Activated T-cell treated with anti-CD3 and anti-CD28 coated beads for 1 hour (primary cell): Measurements from ENCODE around the gene TP73.
A peak's percentile ranks its signal among the peaks of the same experiment; 100 is the strongest.

Source experiments
- DNase-seq: peaks from one replicate; pipeline ENCODE4 v3.0.0-alpha.2; 2020; ENCODE audit warnings: low read depth

TP73 gene

GRCh38 chr1:3689138-3689750 lies 36.9 kb downstream of the TP73 start:
- DNase-seq = no peak

DNA sequence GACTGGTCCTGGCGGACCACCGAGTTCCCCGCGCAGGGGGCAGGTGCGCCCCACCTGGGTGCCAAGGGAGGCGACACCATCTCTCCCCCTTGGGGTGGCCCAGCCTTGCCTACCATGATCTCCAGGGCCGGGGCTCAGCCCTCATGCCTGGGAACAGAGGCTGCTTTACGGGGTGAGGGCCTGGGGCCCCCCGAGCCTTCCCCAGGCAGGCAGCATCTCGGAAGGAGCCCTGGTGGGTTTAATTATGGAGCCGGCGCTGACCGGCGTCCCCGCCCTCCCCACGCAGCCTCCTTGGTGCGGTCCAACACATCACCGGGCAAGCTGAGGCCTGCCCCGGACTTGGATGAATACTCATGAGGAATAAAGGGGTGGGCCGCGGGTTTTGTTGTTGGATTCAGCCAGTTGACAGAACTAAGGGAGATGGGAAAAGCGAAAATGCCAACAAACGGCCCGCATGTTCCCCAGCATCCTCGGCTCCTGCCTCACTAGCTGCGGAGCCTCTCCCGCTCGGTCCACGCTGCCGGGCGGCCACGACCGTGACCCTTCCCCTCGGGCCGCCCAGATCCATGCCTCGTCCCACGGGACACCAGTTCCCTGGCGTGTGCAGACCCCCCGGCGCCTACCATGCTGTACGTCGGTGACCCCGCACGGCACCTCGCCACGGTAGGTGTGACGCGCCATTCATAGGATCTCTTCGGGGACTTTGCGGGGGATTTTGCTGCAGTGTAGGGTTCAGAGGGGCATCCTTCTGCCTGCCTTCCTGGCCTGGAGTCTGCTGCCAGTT lies 38.2 kb downstream of the TP73 start:
- no peak for DNase-seq

DNA sequence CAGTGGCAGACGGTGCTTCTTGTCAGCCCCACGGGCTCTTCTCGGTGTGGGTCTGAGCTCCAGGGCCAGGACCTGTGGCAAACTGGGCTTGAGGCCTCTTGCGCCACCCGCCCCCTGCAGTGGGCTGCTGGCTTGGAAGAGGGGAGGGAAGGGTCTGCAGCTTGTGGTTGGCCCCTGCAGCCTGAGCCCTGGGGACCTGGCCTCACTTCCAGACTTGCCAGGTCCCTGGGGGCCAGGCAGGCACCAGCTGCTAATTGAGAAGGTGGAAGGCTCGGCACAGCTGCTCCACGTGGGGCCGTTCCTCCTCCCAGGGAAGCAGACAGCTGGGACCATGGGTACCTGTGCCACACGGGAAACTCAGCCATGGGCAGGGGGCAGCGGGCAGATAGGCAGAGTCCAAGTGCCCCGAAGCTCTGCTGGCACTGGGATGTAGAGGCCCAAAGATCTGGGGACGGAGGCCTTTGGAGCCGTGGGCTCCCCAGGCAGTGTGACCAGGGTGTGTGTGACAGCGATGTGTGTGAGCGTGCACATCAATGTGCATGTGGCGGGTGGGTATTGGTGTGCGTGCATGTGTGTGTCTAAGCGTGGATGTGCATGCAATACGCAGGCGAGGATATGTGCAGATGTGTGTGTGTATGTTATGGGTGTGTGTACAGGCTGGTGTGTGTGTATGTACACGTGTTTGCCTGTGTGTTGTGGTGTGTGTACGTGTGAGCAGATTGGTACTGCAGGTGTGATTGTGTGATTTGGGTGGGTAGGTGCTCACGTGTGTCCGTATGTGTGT lies 39.3 kb downstream of the TP73 start:
- no peak for DNase-seq

- no peak for DNase-seq
Measured at GRCh38 chr1:3692598-3692997, 40.3 kb downstream of the TP73 start.

GRCh38 chr1:3693321-3693720 lies 41.0 kb downstream of the TP73 start:
- no peak for DNase-seq

- DNase-seq = peak; percentile 23
Measured at GRCh38 chr1:3695326-3696217, 43.3 kb downstream of the TP73 start.

GRCh38 chr1:3696689-3697088 lies 44.4 kb downstream of the TP73 start:
- DNase-seq = no peak

- DNase-seq = no peak
Measured at GRCh38 chr1:3697104-3697503, 44.8 kb downstream of the TP73 start.

- DNase-seq = no peak
Measured at GRCh38 chr1:3697810-3698209, 45.5 kb downstream of the TP73 start.

DNA sequence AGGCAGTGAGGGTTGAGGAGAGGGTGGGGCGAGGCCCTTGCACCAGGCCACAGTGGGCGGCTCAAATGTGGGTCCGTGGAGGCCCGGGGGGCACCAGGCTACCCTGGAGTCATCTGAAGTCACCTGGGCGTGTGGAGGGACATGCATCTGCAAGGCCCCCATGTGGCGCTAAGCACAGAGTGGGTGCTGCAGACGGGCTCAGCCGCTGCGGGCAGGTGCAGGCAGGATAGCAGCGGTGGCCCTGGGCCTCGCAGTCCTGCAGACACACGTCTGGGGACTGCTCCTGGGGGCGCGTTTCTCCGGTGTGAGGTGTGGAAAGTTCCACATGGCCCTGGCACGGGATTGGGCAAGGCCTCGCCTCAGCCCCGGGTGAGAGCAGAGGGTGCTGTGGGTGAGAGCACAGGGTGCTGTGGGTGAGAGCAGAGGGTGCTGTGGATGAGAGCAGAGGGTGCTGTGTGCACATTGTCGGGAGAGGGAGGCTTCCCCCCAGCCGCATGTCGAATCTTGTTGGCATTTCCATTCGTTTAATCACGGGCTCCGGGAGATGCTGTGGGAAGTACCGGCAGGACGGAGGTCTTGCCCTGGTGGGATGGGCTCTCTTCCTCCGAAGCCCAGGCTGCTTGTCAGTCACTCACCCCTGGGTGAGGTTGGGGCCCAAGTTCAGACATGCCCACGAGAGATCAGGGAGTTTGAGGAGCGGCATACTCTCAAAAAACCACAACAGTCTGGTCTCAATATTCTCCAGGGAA lies 46.5 kb downstream of the TP73 start:
- no peak for DNase-seq

DNA sequence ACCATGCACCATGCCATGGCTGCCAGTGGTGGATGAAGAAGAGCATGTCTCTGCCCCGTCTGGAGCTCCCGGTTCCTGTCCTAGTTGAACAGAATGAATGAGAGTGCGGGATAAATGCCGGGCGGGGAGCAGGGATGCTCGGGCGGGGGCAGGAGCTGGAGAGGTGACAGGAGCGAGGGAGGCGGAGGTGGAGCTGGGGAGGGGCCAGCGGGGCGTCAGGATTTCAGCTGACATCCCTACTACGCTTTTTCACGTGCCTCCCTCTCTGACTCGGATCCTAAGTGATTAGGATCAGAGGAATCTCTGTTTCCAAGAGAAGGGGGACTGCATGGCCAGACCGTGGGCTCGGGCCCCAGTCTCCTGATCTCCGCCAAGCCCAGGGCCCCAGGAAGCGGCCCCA lies 47.3 kb downstream of the TP73 start:
- no peak for DNase-seq

- DNase-seq = no peak
Measured at GRCh38 chr1:3700631-3701030, 48.3 kb downstream of the TP73 start.

DNA sequence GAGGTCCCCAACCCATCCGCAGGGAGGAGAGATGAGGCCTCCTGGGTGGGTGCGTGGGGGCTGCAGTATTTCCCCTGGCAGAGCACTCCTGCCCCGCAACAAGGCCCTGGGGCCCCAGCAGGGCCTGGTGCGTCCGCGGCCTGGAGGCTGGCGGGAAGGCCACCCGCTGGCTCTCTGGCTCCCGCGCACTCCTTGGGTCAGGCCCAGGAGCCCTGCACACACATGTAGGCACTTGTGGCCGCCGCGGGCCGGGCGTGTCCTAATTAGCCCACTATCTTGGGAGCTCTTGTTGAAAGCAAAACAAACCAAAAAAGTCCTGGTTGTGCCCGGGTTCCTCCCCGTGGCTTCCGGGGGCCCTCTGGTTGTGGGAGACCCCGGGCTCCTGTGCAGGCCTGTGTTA lies 50.2 kb downstream of the TP73 start:
- DNase-seq = no peak

- DNase-seq = no peak
Measured at GRCh38 chr1:3702990-3703728, 50.8 kb downstream of the TP73 start.

DNA sequence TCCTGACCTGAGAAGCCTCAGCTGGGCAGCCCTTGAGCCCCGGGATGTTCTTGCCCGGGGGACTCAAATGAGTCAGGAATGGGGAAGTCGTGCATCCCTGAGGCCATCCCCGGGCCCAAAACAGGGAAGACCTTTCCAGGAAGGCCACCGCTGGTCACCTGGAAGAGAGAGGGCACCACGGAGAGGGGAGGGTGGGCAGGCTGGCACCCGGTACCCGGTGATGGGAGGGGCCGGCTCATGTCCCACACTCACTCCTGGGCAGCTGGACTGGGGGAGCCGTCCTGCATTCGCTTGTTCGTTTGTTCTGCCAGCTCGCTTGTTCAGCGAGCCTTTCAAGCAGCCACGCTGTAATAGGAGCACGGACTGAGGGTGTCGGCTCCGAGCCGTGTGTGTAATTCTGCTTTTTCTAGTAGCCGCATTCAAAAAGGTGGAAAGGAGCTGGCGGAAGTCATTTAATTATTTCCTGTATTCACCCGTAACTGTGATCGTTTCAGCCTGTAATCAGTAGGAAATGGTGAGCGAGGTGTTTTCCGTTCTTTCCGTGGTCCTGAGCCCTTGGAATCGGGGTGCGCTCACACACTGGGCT lies 51.6 kb downstream of the TP73 start:
- DNase-seq = no peak

GRCh38 chr1:3705341-3705950 lies 53.1 kb downstream of the TP73 start:
- no peak for DNase-seq

DNA sequence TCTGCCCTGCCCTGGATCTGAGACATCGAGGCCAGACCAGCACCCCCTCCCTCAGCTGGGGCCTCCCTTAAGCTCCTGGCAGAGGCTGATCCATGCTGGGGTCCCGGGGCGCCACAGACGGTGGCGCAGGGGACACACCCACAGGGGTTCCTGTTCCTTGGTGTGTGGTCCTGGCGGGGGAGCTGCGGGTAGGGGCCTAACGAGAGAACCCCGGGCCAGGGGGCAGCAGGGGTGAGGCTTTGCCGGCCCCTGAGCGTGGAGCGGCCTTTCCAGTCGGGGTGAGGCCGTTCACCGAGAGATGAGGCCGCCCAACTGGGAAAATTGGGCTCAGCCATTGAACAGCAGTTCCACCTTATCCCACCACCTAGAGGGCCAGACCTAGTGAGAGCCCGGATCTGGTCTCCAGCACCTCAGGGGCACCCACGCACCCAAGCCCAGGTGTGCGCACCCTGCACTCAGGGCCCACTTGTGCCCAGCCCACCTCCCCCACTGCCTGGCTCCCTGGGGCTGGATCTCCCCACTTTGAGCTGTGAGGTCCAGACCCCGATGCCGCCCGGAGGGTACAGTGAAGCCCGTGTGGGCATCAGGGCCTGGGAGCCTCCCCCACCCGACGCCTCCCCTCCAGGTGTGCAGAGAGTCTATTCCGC lies 54.5 kb downstream of the TP73 start:
- no peak for DNase-seq

GRCh38 chr1:3707298-3707938 lies 55.1 kb downstream of the TP73 start:
- no peak for DNase-seq

DNA sequence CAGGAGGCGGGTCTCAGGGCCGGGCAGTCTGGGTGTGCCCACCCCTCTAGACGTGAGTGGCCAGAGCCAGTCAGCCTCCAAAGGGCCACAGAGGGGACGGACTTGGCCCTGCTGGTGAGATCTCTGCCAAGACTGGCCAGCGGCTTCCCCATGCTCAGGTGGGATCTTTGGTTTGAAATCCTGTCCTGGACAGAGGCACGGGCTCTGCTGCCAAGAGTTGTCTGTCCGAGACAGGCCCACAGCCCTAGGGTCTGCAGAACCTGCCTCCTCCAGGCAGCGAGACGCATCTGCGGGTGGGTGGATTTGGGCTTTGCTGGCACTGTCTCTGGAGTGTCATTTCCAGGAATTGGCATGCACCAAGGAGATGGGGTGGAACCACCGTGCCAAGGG lies 55.6 kb downstream of the TP73 start:
- DNase-seq = no peak
